ENCODE data around the gene CRNKL1. TPM values are rescaled to one million over a fixed set of nuclear protein-coding genes. Genes with fewer than 3 reads are reported as not detected.

Gene CRNKL1
- total RNA-seq, 1 experiment from 2014 or later: 20.4 TPM

GRCh38 chr20:20039752-20040387, 12.4 kb downstream of the CRNKL1 start (continued):
- TF ChIP-seq YY1 (IDR thresholded peaks at IDR 0.05; ENCODE audit: extremely low read depth, insufficient replicate concordance, low read depth, low read length): no peak
- TF ChIP-seq MAX (IDR thresholded peaks at IDR 0.05): no peak
- no peak for TF ChIP-seq JUND (IDR thresholded peaks at IDR 0.05)
- TF ChIP-seq TCF7L2 (IDR thresholded peaks at IDR 0.05; ENCODE audit: borderline replicate concordance, extremely low read depth, insufficient read depth, insufficient read length): no peak
- TF ChIP-seq SIN3A (IDR thresholded peaks at IDR 0.05; ENCODE audit: low read depth): no peak
- no peak for TF ChIP-seq RAD21 (IDR thresholded peaks at IDR 0.05; ENCODE audit: low read depth)
- no peak for TF ChIP-seq ATF3 (IDR thresholded peaks at IDR 0.05)
- no peak for TF ChIP-seq ZFX (IDR thresholded peaks at IDR 0.05)
- no peak for TF ChIP-seq SRF (IDR thresholded peaks at IDR 0.05; ENCODE audit: low read depth)
- TF ChIP-seq EGR1 (IDR thresholded peaks at IDR 0.05; ENCODE audit: low read depth): no peak
- TF ChIP-seq CTCF (IDR thresholded peaks at IDR 0.05 in 2 of 3, conservative IDR thresholded peaks at IDR 0.05 in 1 of 3; ENCODE audit: borderline replicate concordance in 1 of 3, insufficient read depth in 1 of 3, low read depth in 2 of 3, low read length in 2 of 3): no peak
- no peak for TF ChIP-seq SP1 (IDR thresholded peaks at IDR 0.05; ENCODE audit: low read depth)
- TF ChIP-seq POLR2A (IDR thresholded peaks at IDR 0.05; ENCODE audit: borderline replicate concordance, extremely low read depth, insufficient read depth, insufficient read length): no peak

GRCh38 chr20:20038586-20038985, 13.7 kb downstream of the CRNKL1 start:
- ChIA-PET RAD21 (ENCODE audit: low non-redundant PET in 1 of 2, low total read pairs in 2 of 2, uncharacterized antibody in 2 of 2, unreplicated experiment in 2 of 2) (no interaction called here), POLR2A (no interaction called here), CTCF (no interaction called here)
- intact Hi-C loops (cut with micrococcal nuclease): no loop called here
- H3K27me3 ChIP-seq (ENCODE audit: insufficient read depth, low read length): no peaks in the 10 kb centered on the region
- H3K4me1 ChIP-seq (ENCODE audit: control insufficient read depth in 1 of 2, insufficient read depth in 2 of 2, low read length in 2 of 2): no peaks in the 10 kb centered on the region
- no peak overlapping the region for H3K4me2 ChIP-seq (ENCODE audit: low read length)
- no peak overlapping the region for H2AFZ ChIP-seq (ENCODE audit: low read depth, low read length, poor library complexity, severe bottlenecking)
- no peaks in the 10 kb centered on the region for H3K9me2 ChIP-seq (ENCODE audit: insufficient read depth)
- peaks cover 48 to 75% of the 10 kb centered on the region in 2 experiments for H3K36me3 ChIP-seq (ENCODE audit: control insufficient read depth in 1 of 2, insufficient read depth in 2 of 2, low read length in 2 of 2)
- no peak for ATAC-seq
- H3K27ac ChIP-seq (ENCODE audit: low read depth, low read length): no peak overlapping the region
- no peak for DNase-seq (ENCODE audit: low read depth, low spot score)
- H3K9me3 ChIP-seq (ENCODE audit: control insufficient read depth in 1 of 2, insufficient read depth in 1 of 2, low read depth in 1 of 2, low read length in 2 of 2): no peaks in the 10 kb centered on the region
- BruUV-seq (replicated peaks): no TSS peak
- no peak overlapping the region for H3K9ac ChIP-seq (ENCODE audit: low read length)
- H4K20me1 ChIP-seq (ENCODE audit: insufficient read depth): no peaks in the 10 kb centered on the region; the same call in 1 of the 2 replicates
- peaks cover 5% of the 10 kb centered on the region; the same call in 1 of the 2 replicates for H3K79me2 ChIP-seq (ENCODE audit: insufficient read depth, low read length)
- TF ChIP-seq YY1 (IDR thresholded peaks at IDR 0.05; ENCODE audit: extremely low read depth, insufficient replicate concordance, low read depth, low read length): no peak
- TF ChIP-seq ZFX (IDR thresholded peaks at IDR 0.05): no peak
- TF ChIP-seq EZH2 (IDR thresholded peaks at IDR 0.05): no peak
- TF ChIP-seq POLR2A (IDR thresholded peaks at IDR 0.05; ENCODE audit: borderline replicate concordance, extremely low read depth, insufficient read depth, insufficient read length): no peak
- TF ChIP-seq CEBPB (IDR thresholded peaks at IDR 0.05; ENCODE audit: low read depth): no peak
- no peak for TF ChIP-seq ZNF274 (IDR thresholded peaks at IDR 0.05; ENCODE audit: low read depth, low read length)
- TF ChIP-seq EGR1 (IDR thresholded peaks at IDR 0.05; ENCODE audit: low read depth): no peak
- no peak for TF ChIP-seq RAD21 (IDR thresholded peaks at IDR 0.05; ENCODE audit: low read depth)
- no peak for TF ChIP-seq SP1 (IDR thresholded peaks at IDR 0.05; ENCODE audit: low read depth)
- TF ChIP-seq POLR2AphosphoS5 (IDR thresholded peaks at IDR 0.05; ENCODE audit: low read depth, low read length): no peak
- no peak for TF ChIP-seq SRF (IDR thresholded peaks at IDR 0.05; ENCODE audit: low read depth)
- no peak overlapping the region for H3K4me3 ChIP-seq (replicated peaks in 1 of 2; ENCODE audit: low read depth in 1 of 2, low read length in 2 of 2)
